ENCODE results near the gene TSPAN18. TPM values are rescaled to one million over a fixed set of nuclear protein-coding genes. Genes with fewer than 3 reads are reported as not detected.

TSPAN18 gene
- polyA plus RNA-seq, 1 of the 3 experiments (the other 2 are of a cell fraction), result 0.72 TPM

DNA sequence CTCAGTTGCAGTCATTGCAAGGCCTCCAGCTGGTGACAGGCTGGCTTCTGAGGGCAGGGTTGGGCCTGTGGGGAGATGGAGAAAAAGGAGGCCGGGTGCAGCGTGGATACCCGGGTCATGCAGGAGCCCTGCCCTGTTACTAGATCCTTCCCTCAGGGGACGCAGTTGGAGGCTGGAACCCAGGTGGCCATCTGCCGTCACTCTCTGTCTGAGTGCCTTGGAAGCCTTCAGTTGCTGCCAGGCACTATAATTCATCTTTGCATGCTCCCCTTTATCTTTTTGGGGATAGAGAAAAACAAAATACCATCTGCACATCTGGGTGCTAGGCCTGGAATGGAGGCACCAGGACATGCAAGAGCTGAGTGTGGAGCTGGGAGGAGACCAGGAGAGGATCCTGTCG is 141.3 kb downstream of the TSPAN18 start (continued):
- peak; percentile 85 for TF ChIP-seq RCOR1 (IDR thresholded peaks at IDR 0.05; ENCODE audit: low read length)
- TF ChIP-seq RAD21 (IDR thresholded peaks at IDR 0.05; ENCODE audit: low read length), result no peak

DNA sequence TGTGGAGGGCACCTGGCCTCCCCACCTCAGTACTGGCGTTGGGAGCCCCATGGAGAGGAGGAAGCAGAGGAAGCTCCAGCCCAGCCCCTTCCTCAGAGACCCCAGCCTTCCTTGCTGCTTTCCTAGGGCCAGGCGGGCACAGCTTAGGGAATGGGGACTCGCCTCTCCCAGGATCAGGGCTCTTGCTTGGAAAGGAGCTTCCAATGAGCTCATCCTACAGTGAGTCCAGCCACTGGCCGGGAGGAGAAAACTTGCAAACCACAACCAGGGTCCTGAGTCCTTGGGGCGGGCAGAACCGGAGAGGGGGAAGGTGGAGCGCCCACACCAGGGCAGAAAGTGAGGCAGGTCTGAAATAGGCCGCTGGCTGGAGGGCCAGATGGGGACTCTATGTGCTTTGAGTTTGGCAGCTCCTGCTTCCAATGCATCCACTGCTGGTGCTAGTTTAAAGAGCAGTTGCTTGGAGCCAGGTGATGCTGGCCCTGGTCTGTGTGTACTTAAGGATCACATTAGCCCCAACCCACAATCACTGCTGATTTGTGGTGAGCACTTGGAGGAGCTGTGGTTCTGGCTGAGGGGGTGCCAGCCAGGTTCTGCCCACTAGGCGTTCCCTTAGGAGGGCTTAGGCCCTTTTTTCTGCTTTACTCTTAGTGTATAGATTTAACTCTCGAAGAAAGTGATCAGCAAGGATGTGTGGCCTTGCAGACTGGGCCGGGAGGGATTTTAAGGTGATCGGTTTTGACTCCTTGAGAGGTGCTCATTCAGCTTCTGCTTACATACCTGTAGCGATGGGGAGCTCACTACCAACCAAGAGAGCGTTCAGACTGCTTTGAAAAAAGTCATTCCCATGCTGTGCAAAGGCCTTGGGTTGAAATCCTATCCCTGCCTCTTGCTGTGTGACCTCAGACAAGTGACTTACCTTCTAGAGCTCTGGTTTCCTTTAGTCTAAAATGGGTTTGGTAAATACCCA is 142.0 kb downstream of the TSPAN18 start:
- no peak for DNase-seq
- no peaks in the 10 kb centered on the region for H3K27me3 ChIP-seq (ENCODE audit: insufficient read depth)
- H3K4me3 ChIP-seq (ENCODE audit: low read depth in 2 of 2, low read length in 1 of 2), result no peak overlapping the region
- CTCF ChIA-PET, result interaction anchor here (1.0 to 1.9 kb wide), 10 partner anchors 11 to 247 kb away, joined by 3 to 13 read pairs (median 4); no protein-coding TSS in a partner anchor
- no peak for TF ChIP-seq NFIC (IDR thresholded peaks at IDR 0.05; ENCODE audit: borderline replicate concordance)
- TF ChIP-seq RXRA (IDR thresholded peaks at IDR 0.05; ENCODE audit: borderline replicate concordance, low read depth), result no peak
- TF ChIP-seq, protein P1, sequence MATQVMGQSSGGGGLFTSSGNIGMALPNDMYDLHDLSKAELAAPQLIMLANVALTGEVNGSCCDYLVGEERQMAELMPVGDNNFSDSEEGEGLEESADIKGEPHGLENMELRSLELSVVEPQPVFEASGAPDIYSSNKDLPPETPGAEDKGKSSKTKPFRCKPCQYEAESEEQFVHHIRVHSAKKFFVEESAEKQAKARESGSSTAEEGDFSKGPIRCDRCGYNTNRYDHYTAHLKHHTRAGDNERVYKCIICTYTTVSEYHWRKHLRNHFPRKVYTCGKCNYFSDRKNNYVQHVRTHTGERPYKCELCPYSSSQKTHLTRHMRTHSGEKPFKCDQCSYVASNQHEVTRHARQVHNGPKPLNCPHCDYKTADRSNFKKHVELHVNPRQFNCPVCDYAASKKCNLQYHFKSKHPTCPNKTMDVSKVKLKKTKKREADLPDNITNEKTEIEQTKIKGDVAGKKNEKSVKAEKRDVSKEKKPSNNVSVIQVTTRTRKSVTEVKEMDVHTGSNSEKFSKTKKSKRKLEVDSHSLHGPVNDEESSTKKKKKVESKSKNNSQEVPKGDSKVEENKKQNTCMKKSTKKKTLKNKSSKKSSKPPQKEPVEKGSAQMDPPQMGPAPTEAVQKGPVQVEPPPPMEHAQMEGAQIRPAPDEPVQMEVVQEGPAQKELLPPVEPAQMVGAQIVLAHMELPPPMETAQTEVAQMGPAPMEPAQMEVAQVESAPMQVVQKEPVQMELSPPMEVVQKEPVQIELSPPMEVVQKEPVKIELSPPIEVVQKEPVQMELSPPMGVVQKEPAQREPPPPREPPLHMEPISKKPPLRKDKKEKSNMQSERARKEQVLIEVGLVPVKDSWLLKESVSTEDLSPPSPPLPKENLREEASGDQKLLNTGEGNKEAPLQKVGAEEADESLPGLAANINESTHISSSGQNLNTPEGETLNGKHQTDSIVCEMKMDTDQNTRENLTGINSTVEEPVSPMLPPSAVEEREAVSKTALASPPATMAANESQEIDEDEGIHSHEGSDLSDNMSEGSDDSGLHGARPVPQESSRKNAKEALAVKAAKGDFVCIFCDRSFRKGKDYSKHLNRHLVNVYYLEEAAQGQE (IDR thresholded peaks at IDR 0.05; ENCODE audit: low read depth, low read length), result no peak
- no peak for TF ChIP-seq SIN3A (IDR thresholded peaks at IDR 0.05; ENCODE audit: borderline replicate concordance, low read depth, low read length)
- TF ChIP-seq TCF12 (IDR thresholded peaks at IDR 0.05), result no peak
- TF ChIP-seq NRF1 (IDR thresholded peaks at IDR 0.05; ENCODE audit: low read depth, low read length), result no peak
- TF ChIP-seq RCOR1 (IDR thresholded peaks at IDR 0.05; ENCODE audit: low read length), result no peak
- no peak for TF ChIP-seq GATA2 (CRISPR knock-in tag; IDR thresholded peaks at IDR 0.05)
- no peak for TF ChIP-seq POLR2AphosphoS5 (IDR thresholded peaks at IDR 0.05; ENCODE audit: low read depth, low read length)
- no peak for TF ChIP-seq TAF1 (IDR thresholded peaks at IDR 0.05; ENCODE audit: borderline replicate concordance, low read depth, low read length)
- no peak for TF ChIP-seq FOXM1 (IDR thresholded peaks at IDR 0.05; ENCODE audit: low read depth)
- TF ChIP-seq, protein P2, sequence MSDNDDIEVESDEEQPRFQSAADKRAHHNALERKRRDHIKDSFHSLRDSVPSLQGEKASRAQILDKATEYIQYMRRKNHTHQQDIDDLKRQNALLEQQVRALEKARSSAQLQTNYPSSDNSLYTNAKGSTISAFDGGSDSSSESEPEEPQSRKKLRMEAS (IDR thresholded peaks at IDR 0.05; ENCODE audit: low read depth), result no peak
- H3K9ac ChIP-seq, result no peak overlapping the region
- H3K36me3 ChIP-seq (replicated peaks in 1 of 2; ENCODE audit: control insufficient read depth in 1 of 2, insufficient read depth in 2 of 2, low read length in 1 of 2), result no peaks in the 10 kb centered on the region
- H2AFZ ChIP-seq (ENCODE audit: low read depth), result no peak overlapping the region
- no peaks in the 10 kb centered on the region for H3K9me2 ChIP-seq
- H3F3A ChIP-seq (replicated peaks; ENCODE audit: insufficient read depth), result no peaks in the 10 kb centered on the region
- H4K20me1 ChIP-seq (ENCODE audit: insufficient read depth), result no peaks in the 10 kb centered on the region
- H3K9me3 ChIP-seq, result no peaks in the 10 kb centered on the region
- no peaks in the 10 kb centered on the region for H3K79me2 ChIP-seq (ENCODE audit: insufficient read depth)
- 92% methylated on average over 12 of the region's 14 CpGs for WGBS (ENCODE audit: low lambda C conversion rate)
- H3K4me1 ChIP-seq (ENCODE audit: control insufficient read depth in 1 of 2, insufficient read depth in 2 of 2, low read depth in 1 of 2, low read length in 1 of 2), result peaks cover 0 to 66% of the 10 kb centered on the region in 2 experiments; a peak in 2 of 4 replicates
- POLR2A ChIA-PET, result interaction anchor here (1.2 to 1.8 kb wide), 2 partner anchors 11 to 103 kb away, joined by 3 to 4 read pairs; no protein-coding TSS in a partner anchor
- peak overlapping the region in 1 of 2 experiments; percentile 92; a peak in 2 of 4 replicates for H3K27ac ChIP-seq (ENCODE audit: low read depth in 2 of 2, low read length in 1 of 2)
- H3K4me2 ChIP-seq, result no peak overlapping the region
